Glutamatergic neuron (in vitro differentiated cells): ENCODE measurements around the gene HOXA10. TPM values are rescaled to one million over a fixed set of nuclear protein-coding genes. Genes with fewer than 3 reads are reported as not detected.

Source experiments
- DNase-seq: peaks from one replicate; pipeline ENCODE4 v3.0.0; 2022
- H3K27ac Mint-ChIP-seq: one replicate; pipeline ENCODE4 v1.8.0; 2020; ENCODE audit warnings: mild to moderate bottlenecking, mixed read lengths, inconsistent platforms; ENCODE audit not compliant: unreplicated experiment
- H3K27me3 Mint-ChIP-seq: one replicate; pipeline ENCODE4 v1.8.0; 2020; ENCODE audit warnings: mild to moderate bottlenecking, moderate library complexity, mixed read lengths, inconsistent platforms; ENCODE audit not compliant: unreplicated experiment
- H3K36me3 Mint-ChIP-seq: one replicate; pipeline ENCODE4 v1.8.0; 2020; ENCODE audit warnings: mild to moderate bottlenecking, mixed read lengths, inconsistent platforms; ENCODE audit not compliant: unreplicated experiment
- H3K4me1 Mint-ChIP-seq: one replicate; pipeline ENCODE4 v1.8.0; 2020; ENCODE audit warnings: mild to moderate bottlenecking, low read depth, mixed read lengths, inconsistent platforms; ENCODE audit not compliant: unreplicated experiment
- H3K4me3 Mint-ChIP-seq: one replicate; pipeline ENCODE4 v1.8.0; 2020; ENCODE audit warnings: mild to moderate bottlenecking, mixed read lengths, inconsistent platforms; ENCODE audit not compliant: unreplicated experiment
- H3K9me3 Mint-ChIP-seq: one replicate; pipeline ENCODE4 v1.8.0; 2020; ENCODE audit warnings: mild to moderate bottlenecking, moderate library complexity, mixed read lengths, inconsistent platforms; ENCODE audit not compliant: unreplicated experiment
- CTCF ChIP-seq: fragments of 200-600 bp; sonication (generic); IDR thresholded peaks from one replicate; pipeline ENCODE4 v1.5.0; 2021; ENCODE audit not compliant: partially characterized antibody, unreplicated experiment
- total RNA-seq: library from RNA; stranded (reverse); fragmentation: NEBNext Ultra II Directional; extraction: Animal tissue kit (Norgen Biotek cat#: 25700); gene quantifications from one replicate; pipeline ENCODE4 v1.2.1, GENCODE V29; 2021; ENCODE audit not compliant: unreplicated experiment

HOXA10 gene
- total RNA-seq, 1 donor from 2014 or later = not detected

GRCh38 chr7:27138985-27139333, 35.2 kb downstream of the HOXA10 start:
- Mint-ChIP-seq H3K36me3 (peaks cover 5% of the 10 kb centered on the region), H3K4me3 (peak overlapping the region; percentile 39), H3K27me3 (peaks cover 36% of the 10 kb centered on the region), H3K27ac (no peak overlapping the region), H3K9me3 (peaks cover 4% of the 10 kb centered on the region), H3K4me1 (no peaks in the 10 kb centered on the region)
- TF ChIP-seq CTCF = no peak
- DNase-seq = no peak

- DNase-seq = no peak
Observed at GRCh38 chr7:27138472-27138871, 35.6 kb downstream of the HOXA10 start.

GRCh38 chr7:27137640-27138315, 36.3 kb downstream of the HOXA10 start:
- Mint-ChIP-seq H3K36me3 (peaks cover 5% of the 10 kb centered on the region), H3K27me3 (peaks cover 40% of the 10 kb centered on the region)

More at GRCh38 chr7:27138472-27138871, 35.6 kb downstream of the HOXA10 start:
- Mint-ChIP-seq H3K36me3 (peaks cover 5% of the 10 kb centered on the region), H3K9me3 (peaks cover 4% of the 10 kb centered on the region), H3K4me3 (no peak overlapping the region), H3K27me3 (peaks cover 35% of the 10 kb centered on the region), H3K4me1 (no peaks in the 10 kb centered on the region), H3K27ac (no peak overlapping the region)
- no peak for TF ChIP-seq CTCF

GRCh38 chr7:27134392-27134791, 39.7 kb downstream of the HOXA10 start:
- no peaks in the 10 kb centered on the region for H3K36me3 Mint-ChIP-seq
- H3K4me3 Mint-ChIP-seq = no peak overlapping the region
- H3K9me3 Mint-ChIP-seq = peaks cover 5% of the 10 kb centered on the region
- H3K27me3 Mint-ChIP-seq = peaks cover 35% of the 10 kb centered on the region
- DNase-seq = no peak
- TF ChIP-seq CTCF = no peak
- no peaks in the 10 kb centered on the region for H3K4me1 Mint-ChIP-seq
- no peak overlapping the region for H3K27ac Mint-ChIP-seq

More at GRCh38 chr7:27137640-27138315, 36.3 kb downstream of the HOXA10 start:
- peaks cover 4% of the 10 kb centered on the region for H3K9me3 Mint-ChIP-seq
- H3K4me3 Mint-ChIP-seq = no peak overlapping the region
- TF ChIP-seq CTCF = no peak
- no peaks in the 10 kb centered on the region for H3K4me1 Mint-ChIP-seq
- DNase-seq = no peak
- H3K27ac Mint-ChIP-seq = no peak overlapping the region

GRCh38 chr7:27133409-27134231, 40.5 kb downstream of the HOXA10 start:
- H3K36me3 Mint-ChIP-seq = no peaks in the 10 kb centered on the region
- no peak for DNase-seq
- H3K4me3 Mint-ChIP-seq = no peak overlapping the region
- peaks cover 5% of the 10 kb centered on the region for H3K9me3 Mint-ChIP-seq
- TF ChIP-seq CTCF = no peak
- H3K27ac Mint-ChIP-seq = no peak overlapping the region
- no peaks in the 10 kb centered on the region for H3K4me1 Mint-ChIP-seq
- peaks cover 40% of the 10 kb centered on the region for H3K27me3 Mint-ChIP-seq
